Psoas muscle (tissue), 8 donors: ENCODE results near the gene JADE2. TPM values are rescaled to one million over a fixed set of nuclear protein-coding genes. Genes with fewer than 3 reads are reported as not detected.
"Not testable (repeated sequence)": the region's sequence is repeated elsewhere in the genome, so short reads cannot be mapped to it uniquely, and the experiment has no call there.

Source experiments
- ATAC-seq, 4 donors: fragments of 200-7000 bp; cut with Tn5 transposase; one replicate each; pipeline ENCODE4 v1.9.1; 2020; ENCODE audit warnings: moderate library complexity in 3 of 4, mild to moderate bottlenecking in 2 of 4
- DNase-seq, 2 donors: peaks; one replicate each; pipeline ENCODE4 v3.0.0-alpha.2; 2020
- H3K27ac ChIP-seq: fragments of 200-600 bp; one replicate; pipeline ENCODE4 v1.8.0; 2022
- H3K27me3 ChIP-seq, 3 donors: fragments of 200-600 bp in 1 of 3; one replicate each; pipeline versions ENCODE4 v1.6.1 to v1.8.0; 2013 to 2022; ENCODE audit warnings: low read length in 2 of 3, mild to moderate bottlenecking in 2 of 3, moderate library complexity in 1 of 3; ENCODE audit not compliant: insufficient read depth in 3 of 3
- H3K36me3 ChIP-seq, 2 donors: fragments of 200-600 bp in 1 of 2; one replicate each; pipeline versions ENCODE4 v1.6.1 to v1.8.0; 2013 to 2022; ENCODE audit warnings: low read depth in 1 of 2, mild to moderate bottlenecking in 1 of 2, moderate library complexity in 1 of 2; ENCODE audit not compliant: insufficient read depth in 1 of 2
- H3K4me1 ChIP-seq: fragments of 200-600 bp; one replicate; pipeline ENCODE4 v1.8.0; 2022
- H3K4me3 ChIP-seq: fragments of 200-600 bp; one replicate; pipeline ENCODE4 v1.8.0; 2022; ENCODE audit warnings: mild to moderate bottlenecking
- H3K9me3 ChIP-seq: fragments of 200-600 bp; one replicate; pipeline ENCODE4 v1.8.0; 2022
- CTCF ChIP-seq: fragments of 200-600 bp; IDR thresholded peaks from one replicate; pipeline ENCODE4 v1.8.0; 2022; ENCODE audit warnings: antibody characterized with exemption
- WGBS, 3 donors: extraction: QIAGEN DNeasy Blood & Tissue Kit; methylation state at CpG; one replicate each; pipeline versions ENCODE4 v1.1.6 to v1.1.7; 2013; 5-methylcytosine and 5-hydroxymethylcytosine counted together
- intact Hi-C, 2 donors: fragments of 100-400 bp; cut with DNase I; formaldehyde crosslinking; loops; one replicate each; pipeline versions ENCODE4 v1.11.0 to v1.14.2; 2022
- polyA plus RNA-seq, 3 donors: library from polyadenylated mRNA; stranded (reverse); fragments of 200-250 nt; gene quantifications; one replicate each; pipeline ENCODE4 v1.2.3, GENCODE V29; 2013
- total RNA-seq, 4 donors: library from RNA; stranded (reverse); fragmentation: NEBNext Ultra II Directional in 2 of 4; extraction: Animal tissue kit (Norgen Biotek cat#: 25700) in 2 of 4; gene quantifications; one replicate each; pipeline versions ENCODE4 v1.2.1 to v1.2.4, GENCODE V29; 2021 to 2023
- donor health status: healthy with polysubstance abuse.
- donor health status: DM: no; HTN: no; CAD: no; lungs with moderate emphysema.
- donor health status: Bipolar disorder and iron deficiency.
- donor health status: healthy.
- donor health status: DM: yes; HTN: yes; CAD: no.
- donor health status: DM: no; HTN: no; CAD: no.
- donor health status: DM: no; HTN: no; CAD: no.
- donor health status: DM: yes; HTN: yes; CAD: no.

Gene JADE2
- total and polyA plus RNA-seq, 7 donors: 5.0 to 15.1 (median 10.1) TPM

DNA sequence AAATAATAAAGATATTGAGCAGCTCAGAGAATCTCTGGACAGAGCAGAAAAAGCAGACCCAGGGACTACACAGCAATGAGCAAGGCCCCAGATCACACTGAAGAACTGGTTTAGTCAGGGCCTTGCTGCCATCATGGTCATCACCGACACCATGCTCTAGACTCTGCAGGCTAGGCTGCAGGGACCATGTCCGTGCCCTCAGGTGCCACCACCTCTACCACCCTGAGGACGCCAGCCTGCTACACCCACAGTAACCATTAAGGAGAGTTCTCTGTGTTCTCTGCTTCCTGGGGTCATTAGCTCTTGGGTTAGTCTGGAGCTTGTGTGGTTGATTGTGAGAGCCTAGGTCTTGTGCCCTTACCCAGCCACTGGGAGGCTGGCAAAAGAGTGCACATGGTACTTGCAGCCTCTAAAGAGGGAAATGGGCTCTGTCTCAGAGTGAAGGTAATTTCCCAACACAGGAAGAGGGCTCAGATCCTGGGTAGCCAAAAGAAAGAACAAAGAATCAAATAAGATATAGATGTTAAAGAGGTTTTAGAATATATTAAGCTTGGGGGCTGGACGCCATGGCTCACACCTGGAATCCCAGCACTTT, 31.9 kb upstream of the JADE2 start:
- Histone ChIP-seq H3K27me3 (no peaks in the 10 kb centered on the region), H3K27ac (no peak overlapping the region), H3K4me1 (no peaks in the 10 kb centered on the region), H3K4me3 (no peak overlapping the region), H3K36me3 (no peaks in the 10 kb centered on the region), H3K9me3 (no peaks in the 10 kb centered on the region)
- no peak for TF ChIP-seq CTCF
- DNase-seq: no peak
- WGBS, 3 donors: 90 to 96% (median 92%) methylated on average over 4 of the region's 4 CpGs
- intact Hi-C loops: no loop called here
- no peak for ATAC-seq

DNA sequence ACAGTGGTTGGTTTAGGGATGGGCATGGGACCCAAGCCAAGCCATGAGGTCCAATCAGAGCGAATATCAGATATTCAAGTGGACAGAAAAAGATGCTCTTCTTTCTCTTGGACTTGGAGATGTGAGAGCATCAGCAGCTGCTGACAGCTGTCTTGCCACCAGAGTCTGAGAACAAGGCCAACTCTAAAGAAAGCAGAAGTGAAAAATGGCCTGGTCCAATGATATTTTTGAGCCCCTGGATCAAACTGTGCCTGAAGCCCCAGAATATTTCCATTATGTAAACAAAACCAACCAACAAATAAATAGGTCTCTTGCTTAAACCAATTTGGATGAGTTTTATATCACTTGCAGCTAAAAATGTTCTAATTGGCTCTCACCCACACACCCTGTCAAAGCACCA, 30.7 kb upstream of the JADE2 start:
- DNase-seq (no peak), ATAC-seq (no peak)
- H3K4me1 ChIP-seq: no peaks in the 10 kb centered on the region
- no peaks in the 10 kb centered on the region for H3K27me3 ChIP-seq
- no peak for TF ChIP-seq CTCF
- no peaks in the 10 kb centered on the region for H3K36me3 ChIP-seq
- intact Hi-C loops: no loop called here
- no peak overlapping the region for H3K4me3 ChIP-seq
- H3K9me3 ChIP-seq: no peaks in the 10 kb centered on the region
- H3K27ac ChIP-seq: no peak overlapping the region
- WGBS, 3 donors: 48 to 62% (median 60%) methylated on average over 1 of the region's 1 CpG

GRCh38 chr5:134499905-134500304, 25.6 kb upstream of the JADE2 start:
- not testable (repeated sequence) for DNase-seq, H3K27ac ChIP-seq, H3K36me3 ChIP-seq, ATAC-seq, H3K27me3 ChIP-seq, H3K9me3 ChIP-seq, H3K4me3 ChIP-seq
- 92 to 97% (median 95%) methylated on average over 6 of the region's 6 CpGs for WGBS, 3 donors
- intact Hi-C loops: loop anchor here in 1 of 2 donors (5.0 kb wide), 1 partner anchor 33 kb away; no protein-coding TSS in a partner anchor
- H3K4me1 ChIP-seq: peaks cover 26% of the 10 kb centered on the region

DNA sequence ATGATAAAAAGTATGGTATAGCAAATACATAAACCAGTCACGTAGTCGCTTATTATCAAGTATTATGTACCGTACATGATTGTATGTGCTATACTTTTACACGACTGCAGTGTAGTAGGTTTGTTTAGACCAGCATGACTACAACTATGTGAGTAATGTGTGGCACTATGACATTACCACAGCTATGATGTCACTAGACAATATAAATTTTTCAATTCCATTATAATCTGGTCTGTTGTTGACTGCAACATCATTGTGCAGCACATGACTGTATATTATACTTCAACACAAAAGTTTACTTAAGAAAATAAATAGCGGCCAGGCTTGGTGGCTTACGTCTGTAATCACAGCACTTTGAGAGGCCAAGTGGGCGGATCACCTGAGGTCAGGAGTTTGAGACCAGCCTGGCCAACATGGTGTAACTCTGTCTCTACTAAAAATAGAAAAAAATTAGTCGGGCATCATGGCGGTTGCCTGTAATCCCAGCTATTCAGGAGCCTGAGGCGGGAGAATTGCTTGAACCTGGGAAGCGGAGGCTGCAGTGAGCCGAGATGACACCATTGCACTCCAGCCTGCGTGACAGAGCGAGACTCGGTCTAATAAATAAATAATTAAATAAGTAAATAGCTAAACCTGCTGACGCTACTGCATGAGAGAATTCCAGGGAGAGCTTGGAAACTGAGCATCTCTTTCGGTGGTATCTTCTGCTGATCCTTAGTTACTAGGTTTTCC, 24.6 kb upstream of the JADE2 start:
- ATAC-seq (peak; percentile 47 to 80 (median 69)), DNase-seq (peak in 1 of 2 donors; percentile 60)
- Histone ChIP-seq H3K9me3 (no peaks in the 10 kb centered on the region), H3K36me3 (no peaks in the 10 kb centered on the region), H3K4me1 (peaks cover 30% of the 10 kb centered on the region), H3K27me3 (no peaks in the 10 kb centered on the region), H3K27ac (peak overlapping the region; percentile 63), H3K4me3 (no peak overlapping the region)
- intact Hi-C loops: loop anchor here in 1 of 2 donors (5.0 kb wide), 1 partner anchor 34 kb away; no protein-coding TSS in a partner anchor
- 49 to 74% (median 58%) methylated on average over 17 of the region's 17 CpGs for WGBS, 3 donors
- no peak for TF ChIP-seq CTCF

DNA sequence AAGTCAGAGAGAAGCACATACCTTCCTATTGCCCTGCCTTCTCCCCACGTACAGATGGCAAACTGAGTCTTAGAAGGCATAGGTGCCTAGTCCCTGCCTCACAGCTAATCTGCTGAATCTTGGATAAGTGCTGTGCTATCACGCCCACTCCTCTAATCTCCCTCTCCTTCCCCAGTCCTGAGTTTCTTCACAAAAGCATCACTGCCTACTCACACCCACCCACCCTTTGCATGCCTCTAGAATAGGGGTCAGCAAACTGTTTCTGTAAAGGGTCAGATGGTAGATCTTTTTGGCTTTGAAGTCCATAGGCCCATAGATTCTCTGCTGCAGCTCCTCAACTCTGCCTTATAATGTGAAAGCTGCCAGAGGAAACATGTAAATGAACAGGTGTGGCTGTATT, 23.2 kb upstream of the JADE2 start:
- DNase-seq (no peak), ATAC-seq (no peak)
- H3K4me1 ChIP-seq: peaks cover 41% of the 10 kb centered on the region
- no peaks in the 10 kb centered on the region for H3K36me3 ChIP-seq
- H3K27me3 ChIP-seq: no peaks in the 10 kb centered on the region
- TF ChIP-seq CTCF: no peak
- H3K27ac ChIP-seq: peak overlapping the region; percentile 70
- no peaks in the 10 kb centered on the region for H3K9me3 ChIP-seq
- intact Hi-C loops: loop anchor here in 1 of 2 donors (5.0 kb wide), 1 partner anchor 35 kb away; no protein-coding TSS in a partner anchor
- WGBS, 3 donors: 88 to 93% (median 88%) methylated on average over 2 of the region's 2 CpGs
- H3K4me3 ChIP-seq: no peak overlapping the region
